ENCODE data around the gene TRIM25.

DNA sequence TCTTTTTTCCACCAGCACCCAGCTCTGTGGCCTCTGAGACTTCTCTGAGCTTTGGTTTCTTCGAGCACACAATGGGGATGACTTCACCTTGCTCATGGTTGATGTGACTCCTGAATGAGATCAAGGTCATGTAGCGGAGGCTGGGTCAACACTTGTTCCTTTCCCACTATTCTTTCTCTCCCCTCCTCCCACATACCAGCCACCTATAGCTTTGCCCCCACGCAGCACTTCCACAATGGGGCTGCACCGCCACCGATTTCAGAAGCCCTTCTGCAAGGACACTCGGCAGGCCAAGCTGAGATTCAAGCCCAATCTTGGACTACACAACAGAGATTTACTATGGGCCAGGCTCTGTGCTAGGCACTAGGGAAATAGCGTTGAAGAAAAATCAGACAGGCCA, 14.4 kb downstream of the TRIM25 start:
- TF ChIP-seq, protein P1, sequence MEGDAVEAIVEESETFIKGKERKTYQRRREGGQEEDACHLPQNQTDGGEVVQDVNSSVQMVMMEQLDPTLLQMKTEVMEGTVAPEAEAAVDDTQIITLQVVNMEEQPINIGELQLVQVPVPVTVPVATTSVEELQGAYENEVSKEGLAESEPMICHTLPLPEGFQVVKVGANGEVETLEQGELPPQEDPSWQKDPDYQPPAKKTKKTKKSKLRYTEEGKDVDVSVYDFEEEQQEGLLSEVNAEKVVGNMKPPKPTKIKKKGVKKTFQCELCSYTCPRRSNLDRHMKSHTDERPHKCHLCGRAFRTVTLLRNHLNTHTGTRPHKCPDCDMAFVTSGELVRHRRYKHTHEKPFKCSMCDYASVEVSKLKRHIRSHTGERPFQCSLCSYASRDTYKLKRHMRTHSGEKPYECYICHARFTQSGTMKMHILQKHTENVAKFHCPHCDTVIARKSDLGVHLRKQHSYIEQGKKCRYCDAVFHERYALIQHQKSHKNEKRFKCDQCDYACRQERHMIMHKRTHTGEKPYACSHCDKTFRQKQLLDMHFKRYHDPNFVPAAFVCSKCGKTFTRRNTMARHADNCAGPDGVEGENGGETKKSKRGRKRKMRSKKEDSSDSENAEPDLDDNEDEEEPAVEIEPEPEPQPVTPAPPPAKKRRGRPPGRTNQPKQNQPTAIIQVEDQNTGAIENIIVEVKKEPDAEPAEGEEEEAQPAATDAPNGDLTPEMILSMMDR (conservative IDR thresholded peaks at IDR 0.05) = no peak
- TF ChIP-seq EZH2 (IDR thresholded peaks at IDR 0.05; ENCODE audit: low read depth) = no peak
